ENCODE measurements around the gene PSEN1. TPM values are rescaled to one million over a fixed set of nuclear protein-coding genes. Genes with fewer than 3 reads are reported as not detected.

Gene PSEN1
- 34.6 and 44.9 TPM in 2 replicates for total RNA-seq (2014; rRNA removed; shearing (Covaris generic))

GRCh38 chr14:73136387-73137225 lies at the start of gene PSEN1:
Gene PSEN1 (plus strand): TSS chr14:73136507. CDS start chr14:73148020, 11,513 bp downstream.
- DNase-seq (ENCODE audit: low read depth), result peak; percentile 85

DNA sequence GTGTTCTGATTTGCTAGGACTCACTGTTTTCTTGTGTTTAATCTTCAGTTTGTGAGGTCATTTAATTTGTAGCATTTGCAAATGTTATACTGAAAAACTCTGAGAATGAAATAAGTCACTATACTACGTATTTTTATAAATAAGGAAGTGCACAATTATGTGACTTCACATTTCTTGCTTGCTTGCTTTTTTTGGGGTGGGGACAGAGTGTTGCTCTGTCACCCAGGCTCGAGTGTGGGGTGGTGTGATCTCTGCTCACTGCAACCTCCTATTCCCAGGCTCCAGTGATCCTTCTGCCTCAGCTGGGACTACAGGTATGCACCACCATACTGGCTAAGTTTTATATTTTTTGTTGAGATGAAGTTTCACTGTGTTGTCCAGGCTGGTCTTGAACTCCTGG lies 45.3 kb upstream of the PSEN1 start:
- no peak for DNase-seq (ENCODE audit: low read depth)

DNA sequence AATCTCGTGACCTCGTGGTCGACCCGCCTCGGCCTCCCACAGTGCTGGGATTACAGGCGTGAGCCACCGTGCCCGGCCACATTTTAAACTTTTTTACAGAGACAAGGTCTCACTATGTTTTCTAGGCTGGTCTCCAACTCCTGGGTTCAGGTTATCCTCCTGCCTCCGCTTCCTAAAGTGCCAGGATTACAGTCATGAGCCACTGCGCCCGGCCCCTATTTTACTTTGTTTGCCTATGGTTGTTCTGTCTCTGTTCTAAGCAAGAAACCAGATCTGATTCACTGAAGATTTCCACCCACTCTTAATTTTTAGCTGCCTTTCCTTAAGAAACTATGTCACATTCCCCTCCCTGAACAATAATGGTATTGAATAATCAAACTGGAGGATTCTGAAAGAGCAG lies 38.9 kb upstream of the PSEN1 start:
- DNase-seq (ENCODE audit: low read depth), result no peak

GRCh38 chr14:73100334-73100733 lies 36.0 kb upstream of the PSEN1 start:
- no peak for DNase-seq (ENCODE audit: low read depth)

DNA sequence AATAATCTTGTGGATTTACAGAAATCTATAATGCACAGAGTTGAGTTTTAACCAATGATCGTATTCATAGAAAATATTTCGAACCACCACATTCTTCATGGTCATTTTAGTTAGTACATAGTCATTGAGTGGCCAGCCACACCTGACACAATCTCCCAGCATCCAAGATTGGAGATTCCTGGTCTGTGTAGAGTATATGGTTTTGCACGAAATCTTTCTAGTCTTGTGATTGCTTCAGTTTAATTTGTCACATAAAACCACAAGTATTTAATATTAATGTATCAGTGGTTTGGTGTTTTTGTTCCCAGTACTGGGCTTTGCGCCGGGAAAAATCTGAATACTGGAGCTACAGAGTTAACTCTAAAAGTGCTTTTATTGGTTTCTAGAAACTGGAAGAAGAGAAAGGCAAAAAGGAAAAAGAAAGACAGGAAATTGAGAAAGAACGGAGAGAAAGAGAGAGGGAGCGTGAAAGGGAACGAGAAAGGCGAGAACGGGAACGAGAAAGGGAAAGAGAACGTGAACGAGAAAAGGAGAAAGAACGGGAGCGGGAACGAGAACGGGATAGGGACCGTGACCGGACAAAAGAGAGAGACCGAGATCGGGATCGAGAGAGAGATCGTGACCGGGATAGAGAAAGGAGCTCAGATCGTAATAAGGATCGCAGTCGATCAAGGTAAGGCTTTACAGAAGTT lies 33.4 kb upstream of the PSEN1 start:
- no peak for DNase-seq (ENCODE audit: low read depth)

GRCh38 chr14:73105050-73105449 lies 31.3 kb upstream of the PSEN1 start:
- DNase-seq (ENCODE audit: low read depth), result no peak

DNA sequence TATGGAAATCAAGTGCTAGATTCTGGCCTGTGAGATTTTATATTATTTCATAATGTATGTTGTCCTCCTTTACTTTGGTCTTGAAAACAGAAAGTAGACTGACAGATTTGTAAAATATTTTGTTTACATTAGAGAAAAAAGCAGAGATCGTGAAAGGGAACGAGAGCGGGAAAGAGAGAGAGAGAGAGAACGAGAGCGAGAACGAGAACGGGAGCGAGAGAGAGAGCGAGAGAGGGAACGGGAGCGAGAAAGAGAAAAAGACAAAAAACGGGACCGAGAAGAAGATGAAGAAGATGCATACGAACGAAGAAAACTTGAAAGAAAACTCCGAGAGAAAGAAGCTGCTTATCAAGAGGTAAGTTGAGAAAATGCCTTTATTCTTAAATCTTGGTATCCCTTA lies 30.6 kb upstream of the PSEN1 start:
- no peak for DNase-seq (ENCODE audit: low read depth)

GRCh38 chr14:73116079-73116665 lies 20.1 kb upstream of the PSEN1 start:
- DNase-seq (ENCODE audit: low read depth), result no peak

GRCh38 chr14:73124180-73124894 lies 12.0 kb upstream of the PSEN1 start:
- no peak for DNase-seq (ENCODE audit: low read depth)

DNA sequence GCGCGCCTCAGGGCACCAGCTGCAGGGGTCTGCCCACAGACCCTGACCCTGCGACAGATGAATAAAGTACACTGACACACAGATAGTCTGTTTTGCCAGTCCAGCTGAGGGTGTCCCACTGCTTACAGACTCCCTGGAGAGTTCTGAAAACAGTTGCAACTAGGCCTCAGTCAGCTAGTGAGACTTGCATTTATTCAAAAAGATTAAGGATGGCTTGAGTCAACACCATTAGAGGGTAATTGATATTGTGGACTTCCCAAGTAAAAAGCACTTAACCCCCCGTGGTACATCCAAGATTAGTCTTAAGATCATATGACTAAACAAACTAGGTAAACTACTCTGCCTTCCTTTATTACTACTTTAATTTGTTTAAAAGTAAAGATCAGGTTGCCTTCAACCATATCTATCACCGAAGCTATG lies 11.1 kb upstream of the PSEN1 start:
- DNase-seq (ENCODE audit: low read depth), result no peak

DNA sequence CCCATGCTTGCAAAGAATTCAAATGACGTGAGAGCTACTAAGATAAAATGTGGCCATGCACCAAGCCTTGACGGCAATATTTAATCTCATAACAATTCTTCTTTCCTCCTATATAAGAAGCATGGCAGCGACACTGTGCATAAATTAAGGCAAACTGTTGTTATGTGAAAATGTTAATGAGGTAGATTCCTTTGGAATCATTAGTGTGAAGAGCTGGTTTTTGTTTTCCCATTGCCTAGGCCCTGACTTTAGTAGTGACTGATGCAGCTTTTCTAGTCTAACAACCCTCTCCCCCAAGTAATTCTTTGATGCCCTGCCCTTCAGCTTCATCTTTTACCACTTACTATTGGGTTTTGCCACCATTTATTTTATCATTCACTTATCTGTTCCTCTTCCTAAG lies 10.6 kb upstream of the PSEN1 start:
- DNase-seq (ENCODE audit: low read depth), result no peak

DNA sequence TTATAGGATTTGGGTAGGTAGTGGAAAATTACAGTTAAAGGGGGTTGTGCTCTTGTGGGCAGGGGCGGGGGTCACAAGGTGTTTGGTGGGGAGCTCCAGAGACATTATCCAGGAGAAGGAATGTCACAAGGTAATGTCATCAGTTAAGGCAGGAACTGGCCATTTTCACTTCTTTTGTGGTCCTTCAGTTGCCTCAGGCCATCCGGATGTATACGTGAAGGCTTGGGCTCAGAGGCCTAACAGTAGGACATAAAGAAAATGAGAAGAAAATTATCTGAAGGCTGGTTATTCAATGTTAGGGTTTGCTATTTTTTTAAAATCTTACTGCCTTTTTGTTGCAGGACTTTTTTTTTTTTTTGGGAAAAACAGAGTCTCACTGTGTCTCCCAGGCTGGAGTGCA lies 2.5 kb upstream of the PSEN1 start:
- peak; percentile 20 for DNase-seq (ENCODE audit: low read depth)

DNA sequence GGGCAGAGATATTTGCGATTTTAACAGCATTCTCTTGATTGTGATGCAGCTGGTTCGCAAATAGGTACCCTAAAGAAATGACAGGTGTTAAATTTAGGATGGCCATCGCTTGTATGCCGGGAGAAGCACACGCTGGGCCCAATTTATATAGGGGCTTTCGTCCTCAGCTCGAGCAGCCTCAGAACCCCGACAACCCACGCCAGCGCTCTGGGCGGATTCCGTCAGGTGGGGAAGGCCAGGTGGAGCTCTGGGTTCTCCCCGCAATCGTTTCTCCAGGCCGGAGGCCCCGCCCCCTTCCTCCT lies 271 bp upstream of the PSEN1 start:
- DNase-seq (ENCODE audit: low read depth), result no peak

GRCh38 chr14:73140811-73141323 lies 4.6 kb downstream of the PSEN1 start:
- DNase-seq (ENCODE audit: low read depth), result no peak

DNA sequence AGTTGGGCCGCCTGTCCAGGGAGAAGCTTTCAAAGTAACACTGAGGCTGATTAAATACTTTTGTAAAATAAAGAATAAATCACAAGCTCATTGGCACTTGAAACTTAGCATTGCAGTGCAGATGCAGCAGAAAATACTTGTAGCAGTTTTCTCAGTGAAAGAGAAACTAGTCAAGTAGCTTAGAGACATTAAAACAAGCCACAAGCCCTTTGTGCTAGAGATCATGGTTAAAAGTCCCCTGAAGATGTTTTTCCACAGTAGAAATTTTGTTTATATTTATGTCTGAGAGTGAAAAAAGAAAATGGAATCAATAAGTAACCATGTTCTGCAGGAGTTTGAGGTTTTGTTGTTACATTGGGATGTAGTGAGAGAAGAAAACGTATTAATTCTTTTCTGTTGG lies 5.9 kb downstream of the PSEN1 start:
- DNase-seq (ENCODE audit: low read depth), result no peak

DNA sequence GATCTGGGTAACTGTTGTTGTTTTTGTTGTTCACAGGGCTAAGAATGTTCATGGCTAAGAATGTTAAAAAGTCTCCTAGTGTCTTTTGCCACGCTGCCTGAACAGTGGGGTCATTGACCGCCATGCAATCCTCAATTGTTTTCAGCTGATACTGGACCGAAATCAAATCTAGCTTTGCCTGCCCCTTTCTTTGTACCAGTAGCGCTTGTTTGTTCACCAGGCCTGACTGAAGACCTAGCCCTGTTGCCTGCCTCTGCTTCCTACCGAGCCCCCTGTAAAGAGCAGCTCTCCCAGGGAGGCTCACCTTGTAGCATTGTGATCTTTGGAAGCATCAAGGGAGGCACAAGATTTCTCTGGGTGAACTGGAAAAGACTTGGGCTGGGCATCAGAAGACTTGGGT lies 6.7 kb downstream of the PSEN1 start:
- no peak for DNase-seq (ENCODE audit: low read depth)

GRCh38 chr14:73143617-73144016 lies 7.3 kb downstream of the PSEN1 start:
- DNase-seq (ENCODE audit: low read depth), result no peak

DNA sequence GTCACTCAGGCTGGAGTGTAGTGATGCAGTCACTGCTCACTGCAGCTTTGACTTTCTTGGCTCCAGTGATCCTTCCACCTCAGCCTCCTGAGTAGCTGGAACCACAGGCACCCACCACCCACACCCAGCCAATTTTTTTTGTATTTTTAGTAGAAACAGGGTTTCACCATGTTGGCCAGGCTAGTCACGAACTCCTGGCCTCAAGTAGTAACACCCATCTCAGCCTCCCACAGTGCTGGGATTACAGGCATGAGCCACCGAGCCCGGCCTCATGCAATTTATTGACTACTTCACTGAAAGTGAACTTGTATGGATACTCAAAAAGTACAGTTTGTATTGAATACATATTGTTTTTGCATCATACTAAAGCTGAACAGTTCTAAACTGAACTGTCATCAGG lies 9.1 kb downstream of the PSEN1 start:
- DNase-seq (ENCODE audit: low read depth), result no peak

- DNase-seq (ENCODE audit: low read depth), result no peak
These were observed 9.8 kb downstream of the PSEN1 start for GRCh38 chr14:73146111-73146510.

GRCh38 chr14:73149753-73150152 lies 13.4 kb downstream of the PSEN1 start:
- no peak for DNase-seq (ENCODE audit: low read depth)

DNA sequence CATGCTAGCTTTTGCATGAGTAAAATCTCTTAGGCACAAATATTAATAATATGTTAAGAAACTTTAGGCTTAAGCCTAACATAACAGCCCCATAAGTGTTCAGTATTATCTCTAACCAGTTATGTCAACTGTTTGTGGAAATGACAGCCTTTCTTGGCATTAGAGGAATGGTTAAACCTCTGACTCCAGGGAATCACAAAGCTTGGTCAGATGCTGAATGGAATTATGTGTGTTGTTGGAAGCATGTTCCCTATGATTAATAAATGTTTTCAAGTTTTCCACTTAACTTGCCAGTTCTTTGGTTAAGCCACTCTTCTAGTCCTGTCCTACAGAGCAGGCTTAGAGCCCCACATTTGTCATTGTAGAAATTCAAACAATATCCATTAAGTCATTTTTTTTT lies 17.0 kb downstream of the PSEN1 start:
- no peak for DNase-seq (ENCODE audit: low read depth)

GRCh38 chr14:73162251-73162650 lies 25.9 kb downstream of the PSEN1 start:
- no peak for DNase-seq (ENCODE audit: low read depth)

All from M059J (cell line).